H1 (cell line): Measurements from ENCODE around the gene NPY5R.

Experiments used
- BRCA1 ChIP-seq: IDR thresholded peaks from 2 replicates; pipeline ENCODE4 v1.6.1; 2012; ENCODE audit warnings: low read depth, low read length, improper control_type of control experiment
- CEBPB ChIP-seq: IDR thresholded peaks from 2 replicates; pipeline ENCODE4 v1.6.1; 2012; ENCODE audit warnings: low read depth, low read length
- CREB1 ChIP-seq: IDR thresholded peaks from 2 replicates; pipeline ENCODE4 v1.6.1; 2012; ENCODE audit warnings: inconsistent platforms
- EGR1 ChIP-seq: IDR thresholded peaks from 2 replicates; pipeline ENCODE4 v1.6.1; 2011; ENCODE audit warnings: low read depth, low read length, borderline replicate concordance
- EZH2 ChIP-seq: fragments of 200-600 bp; sonication (generic); IDR thresholded peaks from 2 replicates; pipeline ENCODE4 v1.7.1; 2012; ENCODE audit warnings: low read depth, mild to moderate bottlenecking, moderate library complexity, low read length, inconsistent platforms; ENCODE audit not compliant: severe bottlenecking
- GABPA ChIP-seq: IDR thresholded peaks from 2 replicates; pipeline ENCODE4 v1.6.1; 2011; ENCODE audit warnings: mild to moderate bottlenecking, low read length, moderate library complexity, borderline replicate concordance; ENCODE audit not compliant: insufficient read depth
- HDAC6 ChIP-seq: IDR thresholded peaks from one replicate; pipeline ENCODE4 v1.7.1; 2012; ENCODE audit warnings: low read depth, mild to moderate bottlenecking, inconsistent platforms, low read length, moderate library complexity
- NRF1 ChIP-seq: IDR thresholded peaks from 2 replicates; pipeline ENCODE4 v1.6.1; 2011; ENCODE audit warnings: mild to moderate bottlenecking, low read depth, low read length, improper control_type of control experiment
- POLR2A ChIP-seq, 2 experiments: IDR thresholded peaks; 1 replicate in 1 of 2; 2 replicates in 1 of 2; pipeline ENCODE4 v1.6.1; 2011; ENCODE audit warnings: low read depth in 2 of 2, low read length in 2 of 2, mild to moderate bottlenecking in 2 of 2; ENCODE audit errors: control extremely low read depth in 1 of 2
- SIN3A ChIP-seq, 2 experiments: IDR thresholded peaks in 1 of 2; conservative IDR thresholded peaks in 1 of 2; 2 replicates each; pipeline ENCODE4 v1.6.1; 2011 to 2012; ENCODE audit warnings: low read length in 2 of 2, improper control_type of control experiment in 1 of 2, low read depth in 1 of 2, mild to moderate bottlenecking in 1 of 2
- SRF ChIP-seq: IDR thresholded peaks from 2 replicates; pipeline ENCODE4 v1.6.1; 2011; ENCODE audit warnings: mild to moderate bottlenecking, low read depth, low read length, moderate library complexity
- TAF1 ChIP-seq: IDR thresholded peaks from 2 replicates; pipeline ENCODE4 v1.6.1; 2011; ENCODE audit warnings: mild to moderate bottlenecking, low read depth, low read length
- TF ChIP-seq, protein P1 (sequence below), 3 experiments: IDR thresholded peaks; 1 replicate in 2 of 3; 2 replicates in 1 of 3; pipeline versions ENCODE4 v1.5.1 to v1.6.1; 2011; ENCODE audit warnings: low read length in 3 of 3, mild to moderate bottlenecking in 3 of 3, inconsistent platforms in 2 of 3, low read depth in 1 of 3, moderate library complexity in 1 of 3; ENCODE audit not compliant: insufficient read depth in 1 of 3; ENCODE audit errors: control extremely low read depth in 1 of 3

GRCh38 chr4:163344147-163345125, 744 bp downstream of the NPY5R start:
- TF ChIP-seq NRF1 (no peak), GABPA (no peak), SIN3A (conservative IDR thresholded peaks at IDR 0.05 in 1 of 2, IDR thresholded peaks at IDR 0.05 in 1 of 2; ENCODE audit: low read depth in 1 of 2, low read length in 2 of 2) (peak in 1 of 2 experiments; percentile 35; a peak in 1 of 4 replicates), BRCA1 (no peak), TAF1 (no peak), HDAC6 (no peak), EZH2 (no peak), CREB1 (no peak), SRF (no peak), CEBPB (no peak), POLR2A (IDR thresholded peaks at IDR 0.05; ENCODE audit: control extremely low read depth in 1 of 2, low read depth in 2 of 2, low read length in 2 of 2) (no peak), EGR1 (no peak)
- TF ChIP-seq, protein P1, sequence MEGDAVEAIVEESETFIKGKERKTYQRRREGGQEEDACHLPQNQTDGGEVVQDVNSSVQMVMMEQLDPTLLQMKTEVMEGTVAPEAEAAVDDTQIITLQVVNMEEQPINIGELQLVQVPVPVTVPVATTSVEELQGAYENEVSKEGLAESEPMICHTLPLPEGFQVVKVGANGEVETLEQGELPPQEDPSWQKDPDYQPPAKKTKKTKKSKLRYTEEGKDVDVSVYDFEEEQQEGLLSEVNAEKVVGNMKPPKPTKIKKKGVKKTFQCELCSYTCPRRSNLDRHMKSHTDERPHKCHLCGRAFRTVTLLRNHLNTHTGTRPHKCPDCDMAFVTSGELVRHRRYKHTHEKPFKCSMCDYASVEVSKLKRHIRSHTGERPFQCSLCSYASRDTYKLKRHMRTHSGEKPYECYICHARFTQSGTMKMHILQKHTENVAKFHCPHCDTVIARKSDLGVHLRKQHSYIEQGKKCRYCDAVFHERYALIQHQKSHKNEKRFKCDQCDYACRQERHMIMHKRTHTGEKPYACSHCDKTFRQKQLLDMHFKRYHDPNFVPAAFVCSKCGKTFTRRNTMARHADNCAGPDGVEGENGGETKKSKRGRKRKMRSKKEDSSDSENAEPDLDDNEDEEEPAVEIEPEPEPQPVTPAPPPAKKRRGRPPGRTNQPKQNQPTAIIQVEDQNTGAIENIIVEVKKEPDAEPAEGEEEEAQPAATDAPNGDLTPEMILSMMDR (IDR thresholded peaks at IDR 0.05; ENCODE audit: control extremely low read depth in 1 of 3, insufficient read depth in 1 of 3, low read depth in 1 of 3, low read length in 3 of 3), result no peak
